DMS 273 (cell line): ENCODE data around the gene VANGL1.

ENCODE experiments used
- DNase-seq: peaks from one replicate; lab custom pipeline; 2025; ENCODE audit not compliant: unreplicated experiment; lab: John Stamatoyannopoulos, UW

VANGL1 gene

GRCh38 chr1:115729756-115730155, 88.0 kb downstream of the VANGL1 start:
- no peak for DNase-seq

GRCh38 chr1:115732316-115732715, 90.5 kb downstream of the VANGL1 start:
- no peak for DNase-seq

GRCh38 chr1:115740811-115741210, 99.0 kb downstream of the VANGL1 start:
- DNase-seq: no peak

GRCh38 chr1:115744646-115745275, 103.0 kb downstream of the VANGL1 start:
- no peak for DNase-seq

GRCh38 chr1:115746021-115746690, 104.4 kb downstream of the VANGL1 start:
- no peak for DNase-seq
